ENCODE measurements around the gene DDA1.
A peak's percentile ranks its signal among the peaks of the same experiment; 100 is the strongest.
"Not testable (repeated sequence)": the region's sequence is repeated elsewhere in the genome, so short reads cannot be mapped to it uniquely, and the experiment has no call there.

DDA1 gene

DNA sequence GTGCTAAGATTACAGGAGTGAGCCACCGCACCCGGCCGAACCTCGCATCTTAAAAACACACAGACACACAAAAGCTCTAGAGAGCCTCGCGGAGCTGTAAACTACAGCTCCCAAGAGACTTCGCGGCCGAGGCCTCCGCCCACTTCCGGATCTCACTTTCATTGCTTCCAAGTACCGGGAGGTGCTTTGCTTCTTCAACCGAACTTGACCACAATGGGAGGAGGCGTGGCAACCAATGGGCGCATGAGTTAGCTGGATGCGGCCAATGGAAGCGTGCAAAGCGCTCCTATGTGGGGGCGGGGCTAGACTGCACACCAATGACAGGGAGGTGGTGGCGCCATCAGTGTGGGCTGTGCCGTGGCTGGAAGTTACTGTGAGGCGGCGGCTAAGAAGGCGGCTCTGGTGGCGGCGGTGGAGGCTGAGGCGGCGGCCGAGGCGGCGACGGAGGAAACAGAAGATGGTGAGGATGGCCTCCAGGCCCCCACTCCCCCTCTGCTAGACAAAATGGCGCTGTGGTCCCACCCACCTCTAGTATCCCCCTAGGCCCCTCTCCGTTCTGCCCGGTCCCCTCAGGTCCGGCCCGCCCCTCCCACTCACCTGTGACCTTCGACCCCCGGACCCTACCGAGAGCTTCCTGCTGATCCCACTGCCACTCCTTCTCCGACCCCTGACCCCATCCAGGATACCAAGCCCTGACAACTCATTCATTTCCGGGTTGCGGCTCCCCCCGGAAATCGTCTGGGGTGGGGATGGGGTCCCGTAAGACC, at the start of gene DDA1:
DDA1 (plus strand) TSS at position 366 of the 767 bp plus-strand sequence; CDS start at position 458, 92 bp downstream.
- FAIRE-seq = peak; percentile 95
- DNase-seq (ENCODE audit: low spot score) = peak; percentile 99

DNA sequence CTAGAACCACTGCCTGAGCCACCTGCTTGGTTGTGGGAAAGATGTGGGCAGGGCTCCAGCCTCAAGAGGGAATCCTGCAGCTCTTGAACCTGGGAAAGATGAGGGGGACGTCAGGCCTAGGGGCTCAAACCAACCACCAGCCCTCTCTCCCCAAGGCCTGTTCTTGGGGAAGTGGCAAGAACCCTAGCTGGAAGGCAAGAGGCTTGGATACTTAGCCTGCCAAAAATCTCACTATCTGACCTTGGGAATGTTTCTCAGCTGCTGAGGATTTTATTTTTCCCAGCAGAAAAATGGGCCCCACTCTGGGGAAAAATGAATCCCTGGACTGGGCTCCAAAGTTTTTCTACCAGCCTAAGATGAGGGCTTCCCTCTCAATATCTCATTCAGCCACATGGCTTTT, 49.4 kb upstream of the DDA1 start:
- FAIRE-seq (no peak), DNase-seq (ENCODE audit: low spot score) (no peak)

DNA sequence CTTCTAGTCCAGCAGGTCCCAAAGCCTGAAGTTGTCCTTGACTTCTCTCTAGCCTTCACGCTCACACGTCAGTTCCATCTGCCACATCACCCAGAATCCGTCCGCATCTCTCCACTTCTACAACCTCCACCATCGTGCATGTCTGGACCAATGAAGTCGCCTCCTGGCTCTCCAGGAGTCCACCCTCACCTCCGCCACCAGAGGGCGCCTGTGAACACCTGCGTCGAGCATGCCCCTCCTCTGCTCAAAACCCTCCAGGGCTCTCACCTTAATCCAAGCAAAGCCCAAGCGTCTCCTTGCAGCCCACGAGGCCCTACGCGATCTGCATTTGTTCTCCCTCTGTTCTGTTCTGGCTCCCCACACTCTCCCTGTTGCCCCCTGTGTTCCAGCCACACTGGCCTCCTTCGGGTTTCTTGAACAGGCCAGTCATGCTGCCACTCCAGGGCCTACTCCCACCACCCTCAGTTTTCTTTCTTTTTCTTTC, 48.5 kb upstream of the DDA1 start:
- FAIRE-seq (peak; percentile 37), DNase-seq (ENCODE audit: low spot score) (peak; percentile 68)

DNA sequence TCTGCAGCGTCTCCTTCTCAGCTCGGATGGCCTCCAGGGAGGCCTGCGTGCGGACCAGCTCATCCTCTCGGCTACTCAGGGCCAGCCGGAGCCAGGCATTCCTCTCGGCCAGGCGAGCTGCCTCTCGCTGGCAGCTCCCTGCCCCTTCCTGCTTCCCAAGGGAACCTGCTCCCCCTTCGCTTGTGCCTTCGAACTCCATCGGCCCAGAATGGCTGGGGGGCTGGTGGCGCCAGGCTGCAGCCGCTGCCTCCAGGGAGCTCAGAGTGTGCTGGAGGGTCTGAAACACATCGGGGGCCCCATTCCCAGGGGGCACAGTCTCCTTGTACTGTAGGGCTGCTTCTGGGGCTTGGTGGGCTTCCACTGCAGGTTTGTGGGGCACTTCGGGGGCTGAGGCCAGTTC, 46.8 kb upstream of the DDA1 start:
- FAIRE-seq (no peak), DNase-seq (ENCODE audit: low spot score) (no peak)

DNA sequence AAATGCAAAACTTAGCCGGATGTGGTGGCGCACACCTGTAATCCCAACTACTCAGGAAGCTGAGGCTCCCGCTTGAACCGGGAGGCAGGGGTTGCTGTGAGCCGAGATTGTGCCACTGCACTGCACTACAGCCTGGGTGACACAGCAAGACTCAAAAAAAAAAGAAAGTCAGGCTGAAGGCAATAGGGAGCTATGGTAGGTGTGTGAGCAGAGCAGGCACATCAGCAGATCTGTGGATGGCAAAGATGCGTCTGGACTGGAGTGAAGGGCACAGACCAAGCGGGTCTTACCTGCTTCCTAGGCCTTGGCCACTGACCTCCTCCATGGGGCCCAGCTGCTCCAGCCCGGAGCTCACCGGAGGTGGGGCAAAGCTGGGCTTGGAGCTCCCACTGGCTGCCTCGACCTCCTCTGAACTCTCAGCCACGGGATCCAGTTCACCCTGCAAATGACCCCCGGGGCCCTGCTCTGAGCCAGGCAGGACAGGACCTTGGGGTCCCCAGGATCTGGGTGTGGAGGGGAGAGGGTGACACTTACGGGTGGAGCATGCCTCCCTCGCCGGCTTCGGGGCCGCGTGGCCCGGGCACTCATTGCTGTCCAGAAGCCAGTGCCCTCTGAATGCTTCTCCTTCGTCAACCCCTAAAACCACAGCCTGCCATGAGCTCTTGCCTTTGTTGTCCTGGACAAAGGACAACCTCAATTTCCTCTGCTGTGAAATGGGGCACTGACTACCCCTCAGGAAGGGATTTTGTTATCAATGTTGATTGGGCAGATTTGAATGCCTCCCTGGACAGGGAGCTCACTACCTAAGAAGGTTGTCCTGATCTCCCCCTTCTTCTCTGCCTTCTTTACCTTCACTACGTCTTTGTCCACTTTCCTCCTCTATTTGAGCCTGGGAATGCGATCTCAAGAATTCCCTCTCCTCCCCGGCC, 45.4 kb upstream of the DDA1 start:
- no peak for DNase-seq (ENCODE audit: low spot score)
- no peak for FAIRE-seq

DNA sequence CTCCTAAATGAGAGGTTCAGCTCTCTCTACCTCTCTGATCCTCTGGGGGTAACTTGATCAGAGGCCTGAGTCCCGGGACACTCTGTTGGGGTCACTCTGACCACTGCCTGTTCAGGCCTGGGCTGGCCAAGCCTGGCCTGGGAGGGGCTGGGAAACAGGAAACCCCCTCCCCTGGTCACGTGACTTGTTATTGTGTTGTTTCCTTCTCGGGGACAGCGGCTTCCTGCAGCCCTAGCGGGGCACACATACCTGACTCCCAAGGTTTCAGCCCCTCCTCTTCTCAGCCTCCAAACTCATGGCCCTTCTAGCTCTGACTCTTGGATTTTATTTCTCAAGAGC, 44.8 kb upstream of the DDA1 start, which contains the start of gene USHBP1:
USHBP1 (minus strand) TSS at position 105 of the 339 bp plus-strand sequence. CDS start 446 bp downstream, outside the sequence.
- no peak for FAIRE-seq

DNA sequence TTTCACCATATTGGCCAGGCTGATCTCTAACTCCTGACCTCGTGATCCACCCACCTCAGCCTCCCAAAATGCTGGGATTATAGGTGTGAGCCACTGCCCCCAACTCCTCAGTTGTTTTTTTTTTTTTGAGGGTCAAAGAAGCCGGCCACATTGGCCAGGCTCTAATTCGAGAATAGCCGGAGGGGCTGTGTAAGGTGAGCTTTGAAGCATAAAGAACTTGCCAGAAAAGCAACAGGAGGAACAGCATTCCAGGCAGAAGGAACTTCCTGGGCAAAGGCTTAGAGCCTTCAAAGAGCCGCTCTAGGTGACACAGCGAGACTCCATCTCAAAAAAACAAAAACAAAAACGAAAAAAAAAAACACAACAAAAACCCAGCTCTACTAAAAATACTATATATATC, 43.3 kb upstream of the DDA1 start:
- DNase-seq (ENCODE audit: low spot score) = no peak
- no peak for FAIRE-seq

More for the DNA sequence above, 44.8 kb upstream of the DDA1 start, which contains the start of gene USHBP1:
- DNase-seq (ENCODE audit: low spot score) = no peak

DNA sequence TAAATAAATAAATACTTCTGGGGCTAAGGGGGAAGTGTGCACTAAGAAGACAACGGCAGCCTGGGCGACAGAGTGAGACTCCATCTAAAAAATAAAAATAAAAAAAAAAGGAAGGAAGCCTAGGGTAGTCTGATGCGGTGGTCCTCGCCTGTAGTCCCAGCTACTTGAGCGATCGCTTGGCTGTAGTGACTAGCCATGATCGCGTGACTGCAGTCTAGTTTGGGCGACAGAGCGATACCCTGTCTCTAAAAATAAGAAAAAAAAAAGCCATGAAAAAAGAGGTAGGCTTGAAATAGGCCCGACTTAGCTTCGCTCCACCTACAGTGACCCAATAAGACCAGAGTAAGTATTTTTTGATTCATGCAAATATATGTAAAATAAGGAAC, 42.8 kb upstream of the DDA1 start:
- no peak for FAIRE-seq
- DNase-seq (ENCODE audit: low spot score) = no peak

DNA sequence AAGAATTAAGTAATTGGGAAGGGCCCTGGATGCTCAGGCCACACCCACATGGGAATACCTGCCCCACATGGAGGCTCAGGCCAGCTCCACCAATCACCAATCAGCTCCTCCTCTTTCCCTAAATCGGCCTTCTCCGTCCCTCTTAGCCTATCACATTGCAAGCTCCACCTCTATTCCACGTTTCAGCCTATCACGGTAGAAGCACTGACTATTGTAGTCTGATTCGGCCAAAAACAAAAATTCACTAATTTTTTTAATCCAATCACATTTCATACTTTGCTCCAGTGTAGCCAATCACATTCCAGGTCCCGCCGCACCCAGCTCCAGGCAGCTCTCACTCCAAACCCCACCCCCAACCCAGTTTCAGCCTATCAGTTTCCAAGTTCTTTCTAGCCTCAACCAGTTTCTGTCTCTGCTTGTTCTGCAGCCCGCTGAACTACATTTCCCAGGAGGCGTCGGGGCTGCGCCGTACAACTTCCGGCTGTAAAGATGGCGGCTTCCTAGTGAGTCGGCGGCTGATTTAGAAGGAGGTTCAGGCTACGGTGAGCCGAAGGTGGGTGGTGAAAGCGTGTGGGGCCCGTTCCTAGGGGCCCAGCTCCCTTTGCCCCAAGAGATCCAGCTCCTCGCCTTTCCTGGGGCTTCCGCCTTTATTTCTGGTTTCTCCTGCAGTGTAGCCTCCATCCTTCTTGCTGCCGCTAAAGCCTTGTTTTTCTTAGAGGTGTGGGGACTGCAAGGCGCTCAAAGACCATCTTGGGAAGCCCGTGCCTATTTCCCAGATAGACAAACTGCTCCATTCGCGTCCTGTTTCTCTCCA, 42.2 kb upstream of the DDA1 start, which contains the start of gene BABAM1:
BABAM1 (plus strand) TSS at position 469 of the 814 bp plus-strand sequence. CDS start 1,364 bp downstream, outside the sequence.
- FAIRE-seq = peak; percentile 98
- DNase-seq (ENCODE audit: low spot score) = peak; percentile 98

DNA sequence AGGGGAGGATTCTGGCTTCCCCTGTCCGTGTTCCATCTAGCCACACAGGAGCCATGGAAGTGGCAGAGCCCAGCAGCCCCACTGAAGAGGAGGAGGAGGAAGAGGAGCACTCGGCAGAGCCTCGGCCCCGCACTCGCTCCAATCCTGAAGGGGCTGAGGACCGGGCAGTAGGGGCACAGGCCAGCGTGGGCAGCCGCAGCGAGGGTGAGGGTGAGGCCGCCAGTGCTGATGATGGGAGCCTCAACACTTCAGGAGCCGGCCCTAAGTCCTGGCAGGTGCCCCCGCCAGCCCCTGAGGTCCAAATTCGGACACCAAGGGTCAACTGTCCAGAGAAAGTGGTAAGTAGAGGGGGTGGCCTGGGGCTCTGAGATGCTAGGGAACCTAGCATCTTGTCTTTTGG, 40.6 kb upstream of the DDA1 start:
- no peak for FAIRE-seq
- DNase-seq (ENCODE audit: low spot score) = no peak

DNA sequence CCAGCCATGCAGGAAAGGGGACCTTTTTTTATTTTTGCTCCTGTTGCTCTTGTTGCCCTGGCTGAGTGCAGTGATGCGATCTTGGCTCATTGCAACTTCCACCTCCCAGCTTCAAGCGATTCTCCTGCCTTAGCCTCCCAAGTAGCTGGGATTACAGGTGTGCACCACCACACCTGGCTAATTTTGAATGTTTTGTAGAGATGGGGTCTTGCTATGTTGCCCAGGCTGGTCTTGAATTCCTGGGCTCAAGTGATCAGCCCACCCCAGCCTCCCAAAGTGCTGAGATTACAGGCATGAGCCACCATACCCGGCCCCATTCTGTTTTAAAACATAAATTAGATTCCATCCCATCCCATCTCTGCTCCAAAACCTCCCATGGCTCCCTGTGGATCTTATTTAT, 34.5 kb upstream of the DDA1 start:
- not testable (repeated sequence) for DNase-seq (ENCODE audit: low spot score); FAIRE-seq

DNA sequence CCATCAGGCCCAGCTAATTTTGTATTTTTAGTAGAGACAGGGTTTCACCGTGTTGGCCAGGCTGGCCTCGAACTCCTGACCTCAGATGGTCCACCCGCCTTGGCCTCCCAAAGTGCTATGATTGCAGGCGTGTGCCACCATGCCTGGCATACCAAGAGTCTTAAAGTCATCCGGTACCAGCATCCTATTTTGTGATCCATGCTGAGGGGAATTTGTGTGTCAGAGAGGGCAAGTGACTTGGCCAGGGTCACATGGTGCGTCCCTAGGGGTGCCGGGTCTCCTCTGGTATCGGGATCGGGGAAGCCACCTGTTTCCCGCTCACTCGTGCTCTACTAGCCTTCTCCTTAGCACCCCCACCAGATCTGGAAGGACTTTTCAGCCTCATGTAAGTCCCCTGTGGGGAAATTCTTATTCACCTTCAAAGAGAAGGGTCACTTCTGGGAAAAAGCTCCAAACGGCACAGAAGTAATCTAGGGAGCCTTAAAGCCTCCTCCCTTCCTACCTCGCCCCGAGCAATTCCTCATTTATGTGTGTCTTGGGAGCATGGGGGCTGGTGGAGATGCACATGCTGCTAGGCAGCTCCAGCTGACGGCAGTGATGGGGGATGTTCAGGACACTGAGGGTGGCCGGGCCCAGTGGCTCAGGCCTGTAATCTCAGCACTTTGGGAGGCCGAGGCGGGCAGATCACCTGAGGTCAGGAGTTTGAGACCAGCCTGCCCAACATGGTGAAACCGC, 33.8 kb upstream of the DDA1 start:
- FAIRE-seq (no peak), DNase-seq (ENCODE audit: low spot score) (no peak)

DNA sequence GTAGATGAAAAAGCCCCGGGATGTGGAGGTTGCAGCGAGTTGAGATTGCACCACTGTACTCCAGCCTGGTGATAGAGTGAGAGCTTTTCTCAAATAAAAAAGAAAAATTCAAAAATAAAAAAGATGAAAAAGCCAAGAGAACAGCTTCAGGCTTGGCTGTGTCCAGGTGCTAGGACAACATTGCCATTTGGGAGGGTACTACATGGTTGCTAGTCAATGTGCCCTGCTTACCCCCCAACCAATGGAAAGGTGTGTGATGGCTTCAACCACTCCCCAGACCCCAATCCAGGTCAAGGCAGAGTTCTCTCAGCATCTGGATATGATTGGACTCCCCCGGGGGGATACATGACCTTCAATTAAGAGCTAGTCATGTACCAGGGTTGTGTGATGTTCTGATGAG, 29.9 kb upstream of the DDA1 start:
- FAIRE-seq = no peak
- DNase-seq (ENCODE audit: low spot score) = no peak

DNA sequence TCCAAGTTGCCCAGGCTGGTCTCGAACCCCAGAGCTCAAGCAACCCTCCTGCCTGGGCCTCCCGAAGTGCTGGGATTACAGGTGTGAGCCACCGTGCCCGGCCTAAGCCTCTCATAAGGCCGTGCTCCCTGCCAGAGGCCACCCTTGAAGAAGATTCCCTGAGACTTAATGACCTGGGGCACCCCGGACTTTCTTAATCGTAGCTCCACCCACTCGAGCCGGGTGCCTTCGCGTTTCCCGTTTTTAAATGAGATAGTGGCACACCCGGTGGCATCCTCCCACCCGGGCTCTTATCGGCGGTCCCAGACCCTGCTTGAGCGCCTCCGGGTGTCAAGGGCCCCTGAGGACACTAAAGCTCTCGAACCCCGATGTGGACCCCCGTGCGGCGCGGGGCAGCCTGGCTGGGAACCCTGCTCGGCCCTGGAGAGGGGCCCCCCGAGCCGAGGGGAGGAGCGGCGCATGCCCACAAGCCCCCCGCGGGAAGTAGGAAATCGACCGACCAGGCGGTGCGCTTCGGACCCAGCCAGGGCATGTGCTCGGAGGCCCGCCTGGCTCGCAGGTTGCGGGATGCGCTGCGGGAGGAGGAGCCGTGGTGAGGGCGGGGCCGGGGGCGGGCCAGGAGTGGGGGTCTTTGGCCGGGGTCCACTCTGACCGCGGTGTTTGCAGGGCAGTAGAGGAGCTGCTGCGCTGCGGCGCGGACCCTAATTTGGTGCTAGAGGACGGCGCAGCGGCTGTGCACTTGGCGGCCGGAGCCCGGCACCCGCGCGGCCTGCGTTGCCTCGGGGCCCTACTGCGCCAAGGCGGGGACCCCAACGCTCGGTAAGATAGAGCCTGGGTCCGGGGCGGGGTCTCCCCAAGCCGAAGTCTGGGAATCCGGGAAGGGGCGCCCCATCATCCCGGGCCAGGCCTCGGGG, 27.7 kb upstream of the DDA1 start, which contains the start of gene ANKLE1:
ANKLE1 (plus strand) TSS at position 511 of the 914 bp plus-strand sequence; CDS start at position 531, 20 bp downstream.
- no peak for FAIRE-seq

DNA sequence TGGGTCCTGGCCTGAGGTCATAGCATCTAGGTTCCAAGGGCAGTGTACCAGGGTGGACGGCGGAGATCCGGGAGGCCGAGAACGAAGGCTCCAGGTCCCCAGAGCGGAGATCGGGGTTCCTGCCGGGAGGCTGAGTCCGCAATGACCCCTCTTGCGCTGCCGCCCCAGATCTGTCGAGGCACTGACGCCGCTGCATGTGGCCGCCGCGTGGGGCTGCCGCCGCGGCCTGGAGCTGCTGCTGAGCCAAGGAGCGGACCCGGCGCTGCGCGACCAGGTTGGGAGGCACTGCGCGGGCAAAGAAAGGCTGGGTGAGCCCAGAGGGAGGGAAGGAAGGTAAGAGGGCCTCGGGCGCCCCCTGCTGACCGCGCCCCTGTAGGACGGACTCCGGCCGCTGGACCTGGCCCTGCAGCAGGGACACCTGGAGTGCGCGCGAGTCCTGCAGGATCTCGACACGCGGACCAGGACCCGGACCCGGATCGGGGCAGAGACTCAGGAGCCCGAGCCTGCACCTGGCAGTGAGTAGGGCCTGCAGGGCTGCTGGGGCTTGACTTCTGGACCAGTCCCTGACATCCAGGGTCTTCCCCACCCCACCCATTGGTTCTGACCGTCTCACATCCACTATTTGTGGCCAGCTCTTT, 26.8 kb upstream of the DDA1 start:
- DNase-seq (ENCODE audit: low spot score) (peak; percentile 75), FAIRE-seq (no peak)

More for the DNA sequence above, 27.7 kb upstream of the DDA1 start, which contains the start of gene ANKLE1:
- DNase-seq (ENCODE audit: low spot score) = no peak

DNA sequence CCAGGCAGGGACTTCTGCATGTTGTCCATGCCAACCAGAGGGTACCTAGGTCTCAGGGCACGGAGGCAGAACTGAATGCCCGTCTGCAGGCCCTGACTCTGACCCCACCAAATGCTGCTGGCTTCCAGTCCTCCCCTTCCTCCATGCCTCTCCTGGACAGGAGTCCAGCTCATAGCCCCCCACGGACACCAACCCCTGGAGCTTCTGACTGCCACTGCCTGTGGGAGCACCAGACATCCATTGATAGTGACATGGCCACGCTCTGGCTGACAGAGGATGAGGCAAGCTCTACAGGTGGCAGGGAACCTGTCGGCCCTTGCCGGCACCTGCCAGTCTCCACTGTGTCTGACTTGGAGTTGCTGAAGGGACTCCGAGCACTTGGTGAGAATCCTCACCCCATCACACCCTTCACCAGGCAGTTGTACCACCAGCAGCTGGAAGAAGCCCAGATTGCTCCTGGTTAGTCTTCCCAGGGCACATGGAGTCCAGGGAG, 25.8 kb upstream of the DDA1 start:
- no peak for DNase-seq (ENCODE audit: low spot score)

DNA sequence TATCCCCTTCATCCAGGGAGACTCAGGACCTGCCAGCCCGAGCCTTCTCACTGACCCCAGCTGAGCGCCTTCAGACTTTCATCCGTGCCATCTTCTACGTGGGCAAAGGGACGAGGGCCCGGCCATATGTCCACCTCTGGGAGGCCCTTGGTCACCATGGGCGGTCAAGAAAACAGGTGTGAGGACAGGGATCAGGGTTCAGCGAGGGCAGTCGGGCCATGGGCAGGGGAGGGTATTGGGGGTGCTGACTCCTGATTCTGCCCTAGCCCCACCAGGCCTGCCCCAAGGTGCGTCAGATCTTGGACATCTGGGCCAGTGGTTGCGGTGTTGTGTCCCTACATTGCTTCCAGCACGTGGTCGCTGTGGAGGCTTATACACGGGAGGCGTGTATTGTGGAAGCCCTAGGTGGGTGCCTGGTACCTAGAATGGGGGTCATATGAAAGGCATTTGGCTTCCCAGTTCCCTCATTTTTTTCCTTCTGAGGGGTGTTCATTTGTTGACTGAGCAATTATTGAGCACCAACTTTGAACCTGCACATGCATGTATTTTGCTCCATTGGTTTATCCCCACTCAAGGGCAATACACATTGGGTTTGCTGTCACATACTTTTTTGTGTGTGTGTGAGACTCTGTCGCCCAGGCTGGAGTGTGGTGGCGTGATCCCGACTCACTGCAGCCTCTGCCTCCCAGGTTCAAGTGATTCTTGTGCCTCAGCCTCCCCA, 23.8 kb upstream of the DDA1 start:
- DNase-seq (ENCODE audit: low spot score) (no peak), FAIRE-seq (no peak)

More for the DNA sequence above, 25.8 kb upstream of the DDA1 start:
- no peak for FAIRE-seq

DNA sequence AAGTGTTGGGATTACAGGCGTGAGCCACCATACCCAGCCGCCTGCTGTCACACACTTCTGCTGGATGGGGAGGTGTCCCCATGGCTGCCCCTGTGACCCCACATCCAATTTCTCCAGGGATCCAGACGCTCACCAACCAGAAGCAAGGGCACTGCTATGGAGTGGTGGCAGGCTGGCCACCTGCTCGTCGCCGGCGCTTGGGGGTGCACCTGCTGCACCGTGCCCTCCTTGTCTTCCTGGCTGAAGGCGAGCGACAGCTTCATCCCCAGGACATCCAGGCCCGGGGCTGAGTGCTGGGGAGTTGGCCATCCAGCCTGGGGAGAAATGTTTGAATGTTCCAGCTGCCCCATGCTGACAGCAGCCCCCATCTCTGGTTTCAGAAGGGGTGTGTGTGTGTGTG, 23.1 kb upstream of the DDA1 start:
- FAIRE-seq = no peak
- no peak for DNase-seq (ENCODE audit: low spot score)

All from RCC 7860 (cell line).